Keratinocyte (primary cell): ENCODE measurements around the gene CDIP1. TPM values are rescaled to one million over a fixed set of nuclear protein-coding genes. Genes with fewer than 3 reads are reported as not detected.

Source experiments
- DNase-seq: peaks from one replicate; pipeline ENCODE4 v3.0.0-alpha.2; 2011; ENCODE audit warnings: low read depth, missing footprints, low spot score
- FAIRE-seq: peaks from 2 replicates; lab custom pipeline; 2011; peaks lifted over from hg19 to GRCh38; lab: Jason Lieb, UNC
- H2AFZ ChIP-seq: 2 replicates; pipeline ENCODE4 v1.6.0; 2012; ENCODE audit warnings: low read length, control low read depth, inconsistent platforms; ENCODE audit not compliant: control insufficient read depth
- H3K27ac ChIP-seq: 2 replicates; pipeline ENCODE4 v1.5.1; 2011; ENCODE audit warnings: low read length; ENCODE audit not compliant: control insufficient read depth, insufficient read depth
- H3K27me3 ChIP-seq: 3 replicates; pipeline ENCODE4 v1.6.0; 2011; ENCODE audit warnings: low read length; ENCODE audit not compliant: control insufficient read depth, insufficient read depth; ENCODE audit errors: extremely low read depth
- H3K36me3 ChIP-seq, 2 experiments: 2 replicates in 1 of 2; 3 replicates in 1 of 2; pipeline ENCODE4 v1.5.1; 2011; ENCODE audit warnings: low read length in 2 of 2, mild to moderate bottlenecking in 1 of 2; ENCODE audit not compliant: control insufficient read depth in 2 of 2, insufficient read depth in 2 of 2; ENCODE audit errors: extremely low read depth in 1 of 2
- H3K4me1 ChIP-seq: 3 replicates; pipeline ENCODE4 v1.5.1; 2011; ENCODE audit warnings: low read length; ENCODE audit not compliant: control insufficient read depth, insufficient read depth; ENCODE audit errors: extremely low read depth
- H3K4me2 ChIP-seq: 3 replicates; pipeline ENCODE4 v1.6.0; 2011; ENCODE audit warnings: low read depth, low read length; ENCODE audit not compliant: control insufficient read depth, insufficient read depth; ENCODE audit errors: extremely low read depth
- H3K4me3 ChIP-seq, 3 experiments: fragments of 200-600 bp in 1 of 3; sonication (generic) in 1 of 3; 2 replicates in 2 of 3; 3 replicates in 1 of 3; pipeline ENCODE4 v1.5.1; 2011 to 2016; ENCODE audit warnings: low read length in 3 of 3, mild to moderate bottlenecking in 3 of 3, control low read depth in 2 of 3, inconsistent platforms in 1 of 3, low read depth in 1 of 3, mixed read lengths in 1 of 3, mixed run types in 1 of 3, moderate library complexity in 1 of 3; ENCODE audit not compliant: control insufficient read depth in 2 of 3, insufficient read depth in 2 of 3; ENCODE audit errors: extremely low read depth in 1 of 3
- H3K79me2 ChIP-seq: 2 replicates; pipeline ENCODE4 v1.6.0; 2012; ENCODE audit warnings: low read length; ENCODE audit not compliant: control insufficient read depth, insufficient read depth
- H3K9ac ChIP-seq: 3 replicates; pipeline ENCODE4 v1.6.0; 2011; ENCODE audit warnings: low read length; ENCODE audit not compliant: control insufficient read depth, insufficient read depth; ENCODE audit errors: extremely low read depth
- H3K9me1 ChIP-seq: 3 replicates; pipeline ENCODE4 v1.6.0; 2011; ENCODE audit warnings: low read length; ENCODE audit not compliant: control insufficient read depth, insufficient read depth; ENCODE audit errors: extremely low read depth
- H3K9me3 ChIP-seq: 2 replicates; pipeline ENCODE4 v1.5.1; 2012; ENCODE audit warnings: low read depth, low read length; ENCODE audit not compliant: control insufficient read depth
- H4K20me1 ChIP-seq: 3 replicates; pipeline ENCODE4 v1.6.0; 2011; ENCODE audit warnings: low read length; ENCODE audit not compliant: control insufficient read depth, insufficient read depth; ENCODE audit errors: extremely low read depth
- CTCF ChIP-seq, 3 experiments: IDR thresholded peaks in 1 of 3; conservative IDR thresholded peaks in 1 of 3; optimal IDR thresholded peaks in 1 of 3; 2 replicates in 2 of 3; 3 replicates in 1 of 3; pipeline versions ENCODE3 to v1.5.1; 2011; ENCODE audit warnings: low read length in 3 of 3, mild to moderate bottlenecking in 3 of 3, moderate library complexity in 2 of 3, control low read depth in 1 of 3, inconsistent platforms in 1 of 3; ENCODE audit not compliant: insufficient read depth in 2 of 3; ENCODE audit errors: extremely low read depth in 1 of 3
- EZH2 ChIP-seq: IDR thresholded peaks from one replicate; pipeline ENCODE4 v1.6.1; 2012; ENCODE audit warnings: inconsistent platforms, mild to moderate bottlenecking, low read length, moderate library complexity
- dilution Hi-C: fragments of 300-500 bp; cut with MboI; formaldehyde crosslinking; loops from one replicate; pipeline ENCODE4 v1.7.0; 2020; ENCODE audit warnings: low sequenced_read_pairs; ENCODE audit not compliant: extremely low pct_ligation_motif_present
- polyA plus RNA-seq, 5 experiments: library from polyadenylated mRNA; depleted of rRNA in 3 of 5; stranded (reverse) in 3 of 5; stranded (forward) in 1 of 5; unstranded in 1 of 5; fragments of >200 nt; gene quantifications; 1 replicate in 1 of 5; 2 replicates in 3 of 5; 3 replicates in 1 of 5; pipeline versions ENCODE4 v1.2.1 to v1.2.3, GENCODE V29; 2011 to 2012; ENCODE audit warnings: missing spikeins in 2 of 5, low read depth in 1 of 5, low replicate concordance in 1 of 5

Gene CDIP1
- polyA plus RNA-seq, 1 donor (not counting 4 experiments of a cell fraction or from before 2014, with no cell fraction given): 19.8 TPM

GRCh38 chr16:4583906-4584305 lies 45.3 kb upstream of the CDIP1 start:
- Histone ChIP-seq H3K9me1 (no peaks in the 10 kb centered on the region), H3K36me3 (no peaks in the 10 kb centered on the region), H2AFZ (no peak overlapping the region), H4K20me1 (no peaks in the 10 kb centered on the region), H3K27me3 (peaks cover 3% of the 10 kb centered on the region), H3K27ac (no peak overlapping the region), H3K9ac (no peak overlapping the region), H3K9me3 (peaks cover 2% of the 10 kb centered on the region), H3K4me1 (peaks cover 2% of the 10 kb centered on the region), H3K79me2 (no peaks in the 10 kb centered on the region), H3K4me2 (no peak overlapping the region), H3K4me3 (no peak overlapping the region)
- FAIRE-seq: no peak
- dilution Hi-C loops: no loop called here
- TF ChIP-seq CTCF (optimal IDR thresholded peaks at IDR 0.05 in 1 of 3, IDR thresholded peaks at IDR 0.05 in 1 of 3, conservative IDR thresholded peaks at IDR 0.05 in 1 of 3; ENCODE audit: extremely low read depth in 1 of 3, insufficient read depth in 2 of 3, low read length in 3 of 3) (no peak), EZH2 (no peak)
- DNase-seq: no peak

- Histone ChIP-seq H3K36me3 (no peaks in the 10 kb centered on the region), H4K20me1 (no peaks in the 10 kb centered on the region), H3K27me3 (peaks cover 2% of the 10 kb centered on the region), H3K4me2 (no peak overlapping the region), H3K9me1 (no peaks in the 10 kb centered on the region), H2AFZ (no peak overlapping the region), H3K9me3 (no peaks in the 10 kb centered on the region), H3K4me1 (peaks cover 2% of the 10 kb centered on the region), H3K79me2 (no peaks in the 10 kb centered on the region), H3K9ac (no peak overlapping the region), H3K4me3 (no peak overlapping the region), H3K27ac (no peak overlapping the region)
- dilution Hi-C loops: no loop called here
- TF ChIP-seq CTCF (optimal IDR thresholded peaks at IDR 0.05 in 1 of 3, IDR thresholded peaks at IDR 0.05 in 1 of 3, conservative IDR thresholded peaks at IDR 0.05 in 1 of 3; ENCODE audit: extremely low read depth in 1 of 3, insufficient read depth in 2 of 3, low read length in 3 of 3) (no peak), EZH2 (no peak)
- DNase-seq (no peak), FAIRE-seq (no peak)
Observed at GRCh38 chr16:4580250-4580649, 41.7 kb upstream of the CDIP1 start.
